Measurements from ENCODE around the gene RNF207. TPM values are rescaled to one million over a fixed set of nuclear protein-coding genes. Genes with fewer than 3 reads are reported as not detected.

The RNF207 gene
- total RNA-seq, 1 experiment from 2014 or later: 53.1 TPM

- no peak for DNase-seq
- Histone ChIP-seq H3K4me2 (no peak within 1 kb of the TSS), H3K4me3 (no peak within 1 kb of the TSS), H3K9me2 (ENCODE audit: insufficient read depth) (no peaks in the 10 kb centered on the region), H4K20me1 (ENCODE audit: insufficient read depth) (no peaks in the 10 kb centered on the region), H2AFZ (no peak within 1 kb of the TSS), H3K27ac (no peak within 1 kb of the TSS), H3K79me2 (ENCODE audit: low read depth) (no peaks in the 10 kb centered on the region), H3K4me1 (replicated peaks; ENCODE audit: insufficient read depth) (no peaks in the 10 kb centered on the region), H3K36me3 (ENCODE audit: low read depth) (no peaks in the 10 kb centered on the region), H3F3A (ENCODE audit: insufficient read depth, low read depth) (no peaks in the 10 kb centered on the region; the same call in 1 of the 2 replicates), H3K9me3 (ENCODE audit: insufficient read depth, low read depth) (no peaks in the 10 kb centered on the region), H3K27me3 (ENCODE audit: insufficient read depth, low read depth) (peaks cover 17% of the 10 kb centered on the region)
- ChIA-PET POLR2A (ENCODE audit: unreplicated experiment) (interaction anchor here (0.6 kb wide), 1 partner anchor 42 kb away, joined by 10 read pairs; no protein-coding TSS in a partner anchor), CTCF (no interaction called here)
- TF ChIP-seq, protein P1, sequence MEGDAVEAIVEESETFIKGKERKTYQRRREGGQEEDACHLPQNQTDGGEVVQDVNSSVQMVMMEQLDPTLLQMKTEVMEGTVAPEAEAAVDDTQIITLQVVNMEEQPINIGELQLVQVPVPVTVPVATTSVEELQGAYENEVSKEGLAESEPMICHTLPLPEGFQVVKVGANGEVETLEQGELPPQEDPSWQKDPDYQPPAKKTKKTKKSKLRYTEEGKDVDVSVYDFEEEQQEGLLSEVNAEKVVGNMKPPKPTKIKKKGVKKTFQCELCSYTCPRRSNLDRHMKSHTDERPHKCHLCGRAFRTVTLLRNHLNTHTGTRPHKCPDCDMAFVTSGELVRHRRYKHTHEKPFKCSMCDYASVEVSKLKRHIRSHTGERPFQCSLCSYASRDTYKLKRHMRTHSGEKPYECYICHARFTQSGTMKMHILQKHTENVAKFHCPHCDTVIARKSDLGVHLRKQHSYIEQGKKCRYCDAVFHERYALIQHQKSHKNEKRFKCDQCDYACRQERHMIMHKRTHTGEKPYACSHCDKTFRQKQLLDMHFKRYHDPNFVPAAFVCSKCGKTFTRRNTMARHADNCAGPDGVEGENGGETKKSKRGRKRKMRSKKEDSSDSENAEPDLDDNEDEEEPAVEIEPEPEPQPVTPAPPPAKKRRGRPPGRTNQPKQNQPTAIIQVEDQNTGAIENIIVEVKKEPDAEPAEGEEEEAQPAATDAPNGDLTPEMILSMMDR (conservative IDR thresholded peaks at IDR 0.05): no peak
- BruUV-seq (replicated peaks): no TSS peak
- intact Hi-C loops (cut with micrococcal nuclease; ENCODE audit: unreplicated experiment): no loop called here
Observed at GRCh38 chr1:6243993-6244392, 38.1 kb downstream of the RNF207 start, which contains the start of gene HES3. HES3 (plus strand) TSS chr1:6244179; CDS start chr1:6244366, 187 bp downstream.

- no peak overlapping the region for H3K4me3 ChIP-seq
- no peaks in the 10 kb centered on the region for H3K36me3 ChIP-seq (ENCODE audit: low read depth)
- H3K4me2 ChIP-seq: no peak overlapping the region
- no peak for DNase-seq
- no peaks in the 10 kb centered on the region for H3K9me2 ChIP-seq (ENCODE audit: insufficient read depth)
- H3K27ac ChIP-seq: no peak overlapping the region
- ChIA-PET CTCF (interaction anchor here (0.6 to 1.0 kb wide), 9 partner anchors 10 to 193 kb away, joined by 3 to 10 read pairs (median 5); partner anchors contain the start of gene RNF207), POLR2A (ENCODE audit: unreplicated experiment) (interaction anchor here (0.6 kb wide), 1 partner anchor 42 kb away, joined by 10 read pairs; no protein-coding TSS in a partner anchor)
- H4K20me1 ChIP-seq (ENCODE audit: insufficient read depth): no peaks in the 10 kb centered on the region
- H3K27me3 ChIP-seq (ENCODE audit: insufficient read depth, low read depth): peaks cover 17% of the 10 kb centered on the region
- intact Hi-C loops (cut with micrococcal nuclease; ENCODE audit: unreplicated experiment): loop anchor here (1.0 to 5.0 kb wide), 4 partner anchors 135 to 403 kb away; no protein-coding TSS in a partner anchor
- H2AFZ ChIP-seq: no peak overlapping the region
- no peaks in the 10 kb centered on the region for H3K9me3 ChIP-seq (ENCODE audit: insufficient read depth, low read depth)
- no peaks in the 10 kb centered on the region; the same call in 1 of the 2 replicates for H3F3A ChIP-seq (ENCODE audit: insufficient read depth, low read depth)
- BruUV-seq (replicated peaks): no TSS peak
- TF ChIP-seq, protein P1 (conservative IDR thresholded peaks at IDR 0.05): no peak
- TF ChIP-seq EZH2 (IDR thresholded peaks at IDR 0.05; ENCODE audit: low read depth): no peak
- H3K4me1 ChIP-seq (replicated peaks; ENCODE audit: insufficient read depth): no peaks in the 10 kb centered on the region
- no peaks in the 10 kb centered on the region for H3K79me2 ChIP-seq (ENCODE audit: low read depth)
Observed at GRCh38 chr1:6244401-6245049, 38.6 kb downstream of the RNF207 start.

GRCh38 chr1:6245086-6245868 is 39.4 kb downstream of the RNF207 start:
- no peaks in the 10 kb centered on the region for H4K20me1 ChIP-seq (ENCODE audit: insufficient read depth)
- peaks cover 17% of the 10 kb centered on the region for H3K27me3 ChIP-seq (ENCODE audit: insufficient read depth, low read depth)
- peak; percentile 47 to 82 for DNase-seq
- no peaks in the 10 kb centered on the region for H3K36me3 ChIP-seq (ENCODE audit: low read depth)
- H3F3A ChIP-seq (ENCODE audit: insufficient read depth, low read depth): no peaks in the 10 kb centered on the region; the same call in 1 of the 2 replicates
- no TSS peak for BruUV-seq (replicated peaks)
- intact Hi-C loops (cut with micrococcal nuclease; ENCODE audit: unreplicated experiment): loop anchor here (1.0 to 5.0 kb wide), 4 partner anchors 136 to 402 kb away; no protein-coding TSS in a partner anchor
- H3K4me3 ChIP-seq: peak overlapping the region; percentile 42; the same call in 1 of the 2 replicates
- peak overlapping the region; percentile 63 for H3K4me2 ChIP-seq
- H3K79me2 ChIP-seq (ENCODE audit: low read depth): no peaks in the 10 kb centered on the region
- CTCF ChIA-PET: interaction anchor here (0.6 to 1.0 kb wide), 10 partner anchors 11 to 204 kb away, joined by 3 to 10 read pairs (median 5); no protein-coding TSS in a partner anchor
- POLR2A ChIA-PET (ENCODE audit: unreplicated experiment): interaction anchor here (0.6 kb wide), 1 partner anchor 100 kb away, joined by 5 read pairs; no protein-coding TSS in a partner anchor
- no peaks in the 10 kb centered on the region for H3K9me3 ChIP-seq (ENCODE audit: insufficient read depth, low read depth)
- no peaks in the 10 kb centered on the region for H3K9me2 ChIP-seq (ENCODE audit: insufficient read depth)
- no peak overlapping the region for H2AFZ ChIP-seq
- no peak overlapping the region for H3K27ac ChIP-seq
- no peaks in the 10 kb centered on the region for H3K4me1 ChIP-seq (replicated peaks; ENCODE audit: insufficient read depth)
- TF ChIP-seq EZH2 (IDR thresholded peaks at IDR 0.05; ENCODE audit: low read depth): no peak
- TF ChIP-seq, protein P1 (conservative IDR thresholded peaks at IDR 0.05): peak; percentile 68

All from PC-9 (cell line).